Measurements from ENCODE around the gene DRG2. TPM values are rescaled to one million over a fixed set of nuclear protein-coding genes. Genes with fewer than 3 reads are reported as not detected.

Gene DRG2
- polyA plus RNA-seq, 1 experiment: 36.4 TPM

GRCh38 chr17:18138065-18138749 is 50.5 kb downstream of the DRG2 start:
- no peaks in the 10 kb centered on the region for H3K36me3 ChIP-seq (ENCODE audit: control insufficient read depth, insufficient read depth, low read length)
- CTCF ChIA-PET: interaction anchor here (0.6 to 4.1 kb wide), 5 partner anchors 10 to 80 kb away, joined by 3 to 19 read pairs (median 4); no protein-coding TSS in a partner anchor
- H3K4me3 ChIP-seq (ENCODE audit: low read depth, low read length): no peak overlapping the region
- H3K27me3 ChIP-seq (ENCODE audit: control insufficient read depth, insufficient read depth, low read length): peaks cover 1% of the 10 kb centered on the region; the same call in 1 of the 2 replicates
- POLR2A ChIA-PET: no interaction called here
- TF ChIP-seq CTCF (IDR thresholded peaks at IDR 0.05; ENCODE audit: insufficient read depth, low read depth, low read length): no peak
- no peak for DNase-seq (ENCODE audit: low read depth)

- Histone ChIP-seq H3K27me3 (ENCODE audit: control insufficient read depth, insufficient read depth, low read length) (peaks cover 1% of the 10 kb centered on the region; the same call in 1 of the 2 replicates), H3K4me3 (ENCODE audit: low read depth, low read length) (no peak overlapping the region), H3K36me3 (ENCODE audit: control insufficient read depth, insufficient read depth, low read length) (no peaks in the 10 kb centered on the region)
- CTCF ChIA-PET: interaction anchor here (1.1 to 4.1 kb wide), 3 partner anchors 11 to 65 kb away, joined by 3 to 19 read pairs (median 4); no protein-coding TSS in a partner anchor
- no peak for DNase-seq (ENCODE audit: low read depth)
- POLR2A ChIA-PET: no interaction called here
- no peak for TF ChIP-seq CTCF (IDR thresholded peaks at IDR 0.05; ENCODE audit: insufficient read depth, low read depth, low read length)
Measured at GRCh38 chr17:18139092-18139491, 51.3 kb downstream of the DRG2 start.

- no peak overlapping the region for H3K4me3 ChIP-seq (ENCODE audit: low read depth, low read length)
- H3K36me3 ChIP-seq (ENCODE audit: control insufficient read depth, insufficient read depth, low read length): no peaks in the 10 kb centered on the region
- DNase-seq (ENCODE audit: low read depth): no peak
- peaks cover 1% of the 10 kb centered on the region; the same call in 1 of the 2 replicates for H3K27me3 ChIP-seq (ENCODE audit: control insufficient read depth, insufficient read depth, low read length)
- ChIA-PET POLR2A (no interaction called here), CTCF (interaction anchor here (0.7 to 4.1 kb wide), 6 partner anchors 12 to 65 kb away, joined by 3 to 19 read pairs (median 4); no protein-coding TSS in a partner anchor)
- TF ChIP-seq CTCF (IDR thresholded peaks at IDR 0.05; ENCODE audit: insufficient read depth, low read depth, low read length): no peak
Measured at GRCh38 chr17:18139498-18139897, 51.8 kb downstream of the DRG2 start.

GRCh38 chr17:18139949-18140348 is 52.2 kb downstream of the DRG2 start:
- POLR2A ChIA-PET: no interaction called here
- DNase-seq (ENCODE audit: low read depth): no peak

More at GRCh38 chr17:18139949-18140348, 52.2 kb downstream of the DRG2 start:
- Histone ChIP-seq H3K36me3 (ENCODE audit: control insufficient read depth, insufficient read depth, low read length) (no peaks in the 10 kb centered on the region), H3K27me3 (ENCODE audit: control insufficient read depth, insufficient read depth, low read length) (peaks cover 1% of the 10 kb centered on the region; the same call in 1 of the 2 replicates), H3K4me3 (ENCODE audit: low read depth, low read length) (no peak overlapping the region)
- TF ChIP-seq CTCF (IDR thresholded peaks at IDR 0.05; ENCODE audit: insufficient read depth, low read depth, low read length): peak; percentile 43
- CTCF ChIA-PET: interaction anchor here (0.6 to 4.1 kb wide), 9 partner anchors 12 to 76 kb away, joined by 3 to 19 read pairs (median 3); partner anchors contain the start of gene ALKBH5
